Measurements from ENCODE around the gene ATP6V0A1. TPM values are rescaled to one million over a fixed set of nuclear protein-coding genes. Genes with fewer than 3 reads are reported as not detected.
"Not testable (repeated sequence)": the region's sequence is repeated elsewhere in the genome, so short reads cannot be mapped to it uniquely, and the experiment has no call there.

ATP6V0A1 gene
- total and polyA plus RNA-seq, 4 donors, result 13.4 to 111 (median 71.9) TPM

- H3K27me3 ChIP-seq (ENCODE audit: control insufficient read depth in 1 of 2, insufficient read depth in 2 of 2, low read length in 1 of 2); H3K9me3 ChIP-seq (ENCODE audit: control insufficient read depth, low read length); H3K4me3 ChIP-seq (ENCODE audit: low read length in 2 of 2); H3K4me1 ChIP-seq (ENCODE audit: control insufficient read depth in 1 of 2, insufficient read depth in 2 of 2, low read length in 2 of 2); H3K36me3 ChIP-seq (ENCODE audit: control insufficient read depth in 1 of 2, insufficient read depth in 2 of 2, low read length in 1 of 2); ATAC-seq (ENCODE audit: low FRiP score); DNase-seq; H3K27ac ChIP-seq (ENCODE audit: low read depth in 1 of 2, low read length in 2 of 2); intact Hi-C loops (cut with DNase I): not testable (repeated sequence)
- no CpG with 5 or more reads among the region's 2 CpGs for WGBS, 2 donors
Observed at GRCh38 chr17:42449838-42450237, 8.8 kb upstream of the ATP6V0A1 start.

GRCh38 chr17:42451270-42451669 is 7.4 kb upstream of the ATP6V0A1 start:
- H3K9me3 ChIP-seq (ENCODE audit: control insufficient read depth, low read length); DNase-seq; intact Hi-C loops (cut with DNase I); H3K27ac ChIP-seq (ENCODE audit: low read depth in 1 of 2, low read length in 2 of 2); H3K36me3 ChIP-seq (ENCODE audit: control insufficient read depth in 1 of 2, insufficient read depth in 2 of 2, low read length in 1 of 2); ATAC-seq (ENCODE audit: low FRiP score); H3K4me1 ChIP-seq (ENCODE audit: control insufficient read depth in 1 of 2, insufficient read depth in 2 of 2, low read length in 2 of 2); H3K27me3 ChIP-seq (ENCODE audit: control insufficient read depth in 1 of 2, insufficient read depth in 2 of 2, low read length in 1 of 2); H3K4me3 ChIP-seq (ENCODE audit: low read length in 2 of 2): not testable (repeated sequence)
- WGBS, 2 donors, result 90% methylated on average over 5 of the region's 5 CpGs

- WGBS, 2 donors, result 75 to 83% methylated on average over 2 of the region's 2 CpGs
Observed at GRCh38 chr17:42453439-42453838, 5.2 kb upstream of the ATP6V0A1 start.

GRCh38 chr17:42454987-42455386 is 3.7 kb upstream of the ATP6V0A1 start:
- H3K27me3 ChIP-seq (ENCODE audit: control insufficient read depth in 1 of 2, insufficient read depth in 2 of 2, low read length in 1 of 2); ATAC-seq (ENCODE audit: low FRiP score); H3K4me3 ChIP-seq (ENCODE audit: low read length in 2 of 2); H3K9me3 ChIP-seq (ENCODE audit: control insufficient read depth, low read length); H3K36me3 ChIP-seq (ENCODE audit: control insufficient read depth in 1 of 2, insufficient read depth in 2 of 2, low read length in 1 of 2); H3K4me1 ChIP-seq (ENCODE audit: control insufficient read depth in 1 of 2, insufficient read depth in 2 of 2, low read length in 2 of 2); H3K27ac ChIP-seq (ENCODE audit: low read depth in 1 of 2, low read length in 2 of 2); DNase-seq: not testable (repeated sequence)
- WGBS, 2 donors, result 85 to 88% methylated on average over 6 of the region's 6 CpGs
- intact Hi-C loops (cut with DNase I), result loop anchor here in 1 of 2 donors (5.0 kb wide), 1 partner anchor 33 kb away; the partner anchor contains the start of gene CAVIN1

More at GRCh38 chr17:42453439-42453838, 5.2 kb upstream of the ATP6V0A1 start:
- H3K4me3 ChIP-seq (ENCODE audit: low read length in 2 of 2), result no peak overlapping the region
- H3K4me1 ChIP-seq (ENCODE audit: control insufficient read depth in 1 of 2, insufficient read depth in 2 of 2, low read length in 2 of 2), result no peaks in the 10 kb centered on the region
- intact Hi-C loops (cut with DNase I), result no loop called here
- no peak for DNase-seq
- H3K9me3 ChIP-seq (ENCODE audit: control insufficient read depth, low read length), result no peaks in the 10 kb centered on the region
- no peak overlapping the region for H3K27ac ChIP-seq (ENCODE audit: low read depth in 1 of 2, low read length in 2 of 2)
- no peak for ATAC-seq (ENCODE audit: low FRiP score)
- no peaks in the 10 kb centered on the region for H3K36me3 ChIP-seq (ENCODE audit: control insufficient read depth in 1 of 2, insufficient read depth in 2 of 2, low read length in 1 of 2)
- no peaks in the 10 kb centered on the region for H3K27me3 ChIP-seq (ENCODE audit: control insufficient read depth in 1 of 2, insufficient read depth in 2 of 2, low read length in 1 of 2)

- intact Hi-C loops (cut with DNase I), result loop anchor here in 1 of 2 donors (5.0 kb wide), 1 partner anchor 34 kb away; the partner anchor contains the start of gene CAVIN1
- Histone ChIP-seq H3K9me3 (ENCODE audit: control insufficient read depth, low read length) (no peaks in the 10 kb centered on the region), H3K27ac (ENCODE audit: low read depth in 1 of 2, low read length in 2 of 2) (no peak overlapping the region), H3K27me3 (ENCODE audit: control insufficient read depth in 1 of 2, insufficient read depth in 2 of 2, low read length in 1 of 2) (no peaks in the 10 kb centered on the region), H3K4me3 (ENCODE audit: low read length in 2 of 2) (no peak overlapping the region), H3K36me3 (ENCODE audit: control insufficient read depth in 1 of 2, insufficient read depth in 2 of 2, low read length in 1 of 2) (no peaks in the 10 kb centered on the region), H3K4me1 (ENCODE audit: control insufficient read depth in 1 of 2, insufficient read depth in 2 of 2, low read length in 2 of 2) (peaks cover 0 to 7% of the 10 kb centered on the region in 2 donors)
- ATAC-seq (ENCODE audit: low FRiP score), result no peak
- DNase-seq, result no peak
- 40 to 43% methylated on average over 5 of the region's 5 CpGs for WGBS, 2 donors
Observed at GRCh38 chr17:42456223-42457106, 2.2 kb upstream of the ATP6V0A1 start.

GRCh38 chr17:42457107-42457792 is 1.4 kb upstream of the ATP6V0A1 start:
- no peak for DNase-seq
- Histone ChIP-seq H3K27ac (ENCODE audit: low read depth in 1 of 2, low read length in 2 of 2) (no peak overlapping the region), H3K4me3 (ENCODE audit: low read length in 2 of 2) (no peak overlapping the region), H3K36me3 (ENCODE audit: control insufficient read depth in 1 of 2, insufficient read depth in 2 of 2, low read length in 1 of 2) (no peaks in the 10 kb centered on the region), H3K27me3 (ENCODE audit: control insufficient read depth in 1 of 2, insufficient read depth in 2 of 2, low read length in 1 of 2) (no peaks in the 10 kb centered on the region), H3K9me3 (ENCODE audit: control insufficient read depth, low read length) (no peaks in the 10 kb centered on the region), H3K4me1 (ENCODE audit: control insufficient read depth in 1 of 2, insufficient read depth in 2 of 2, low read length in 2 of 2) (peaks cover 0 to 7% of the 10 kb centered on the region in 2 donors)
- 38 to 46% methylated on average over 6 of the region's 6 CpGs for WGBS, 2 donors
- ATAC-seq (ENCODE audit: low FRiP score), result no peak
- intact Hi-C loops (cut with DNase I), result loop anchor here in 1 of 2 donors (5.0 kb wide), 1 partner anchor 35 kb away; the partner anchor contains the start of gene CAVIN1

- peaks cover 0 to 7% of the 10 kb centered on the region in 2 donors for H3K4me1 ChIP-seq (ENCODE audit: control insufficient read depth in 1 of 2, insufficient read depth in 2 of 2, low read length in 2 of 2)
- ATAC-seq (ENCODE audit: low FRiP score) (peak; percentile 59), DNase-seq (peak; percentile 59 to 84)
- no peaks in the 10 kb centered on the region for H3K36me3 ChIP-seq (ENCODE audit: control insufficient read depth in 1 of 2, insufficient read depth in 2 of 2, low read length in 1 of 2)
- 1 to 5% methylated on average over 11 of the region's 11 CpGs for WGBS, 2 donors
- no peaks in the 10 kb centered on the region for H3K9me3 ChIP-seq (ENCODE audit: control insufficient read depth, low read length)
- intact Hi-C loops (cut with DNase I), result loop anchor here in 1 of 2 donors (5.0 kb wide), 1 partner anchor 37 kb away; the partner anchor contains the start of gene CAVIN1
- H3K4me3 ChIP-seq (ENCODE audit: low read length in 2 of 2), result peak overlapping the region; percentile 65 to 66
- H3K27me3 ChIP-seq (ENCODE audit: control insufficient read depth in 1 of 2, insufficient read depth in 2 of 2, low read length in 1 of 2), result no peaks in the 10 kb centered on the region
- H3K27ac ChIP-seq (ENCODE audit: low read depth in 1 of 2, low read length in 2 of 2), result peak overlapping the region; percentile 61 to 87
Observed at GRCh38 chr17:42459256-42459800, 650 bp downstream of the ATP6V0A1 start.

GRCh38 chr17:42459801-42460281 is 1.2 kb downstream of the ATP6V0A1 start:
- Histone ChIP-seq H3K4me3 (ENCODE audit: low read length in 2 of 2) (peak overlapping the region; percentile 65 to 66), H3K4me1 (ENCODE audit: control insufficient read depth in 1 of 2, insufficient read depth in 2 of 2, low read length in 2 of 2) (peaks cover 0 to 7% of the 10 kb centered on the region in 2 donors), H3K9me3 (ENCODE audit: control insufficient read depth, low read length) (no peaks in the 10 kb centered on the region), H3K27ac (ENCODE audit: low read depth in 1 of 2, low read length in 2 of 2) (peak overlapping the region in 1 of 2 donors; percentile 87), H3K27me3 (ENCODE audit: control insufficient read depth in 1 of 2, insufficient read depth in 2 of 2, low read length in 1 of 2) (no peaks in the 10 kb centered on the region), H3K36me3 (ENCODE audit: control insufficient read depth in 1 of 2, insufficient read depth in 2 of 2, low read length in 1 of 2) (no peaks in the 10 kb centered on the region)
- intact Hi-C loops (cut with DNase I), result loop anchor here in 1 of 2 donors (5.0 kb wide), 1 partner anchor 38 kb away; the partner anchor contains the start of gene CAVIN1
- no peak for ATAC-seq (ENCODE audit: low FRiP score)
- WGBS, 2 donors, result 2 to 5% methylated on average over 6 of the region's 6 CpGs
- DNase-seq, result no peak
